Middle frontal gyrus (tissue), 1 donor: ENCODE data around the gene CKMT1A.
"Not testable (repeated sequence)": the region's sequence is repeated elsewhere in the genome, so short reads cannot be mapped to it uniquely, and the experiment has no call there.

Experiments used
- DNase-seq: peaks from one replicate; pipeline ENCODE4 v3.0.0-alpha.2; 2015; ENCODE audit warnings: low spot score; ENCODE audit errors: extremely low spot score

Gene CKMT1A

GRCh38 chr15:43693148-43694022 is at the start of gene CKMT1A:
TSS of gene CKMT1A (plus strand) at chr15:43693859. CDS start at chr15:43694051, 192 bp downstream.
- not testable (repeated sequence) for DNase-seq

GRCh38 chr15:43648649-43649429 is 44.8 kb upstream of the CKMT1A start, which contains the start of gene CATSPER2:
TSS of gene CATSPER2 (minus strand) at chr15:43648844. CDS start at chr15:43648061, 783 bp downstream.
- DNase-seq: no peak

- not testable (repeated sequence) for DNase-seq
Measured at GRCh38 chr15:43649430-43649926, 44.2 kb upstream of the CKMT1A start.

- DNase-seq: not testable (repeated sequence)
Measured at GRCh38 chr15:43659727-43660126, 33.9 kb upstream of the CKMT1A start.

GRCh38 chr15:43662293-43662692 is 31.4 kb upstream of the CKMT1A start:
- DNase-seq: not testable (repeated sequence)

- DNase-seq: not testable (repeated sequence)
Measured at GRCh38 chr15:43663333-43663732, 30.3 kb upstream of the CKMT1A start.

- not testable (repeated sequence) for DNase-seq
Measured at GRCh38 chr15:43666177-43666576, 27.5 kb upstream of the CKMT1A start.

GRCh38 chr15:43674175-43674574 is 19.5 kb upstream of the CKMT1A start:
- DNase-seq: not testable (repeated sequence)

- DNase-seq: not testable (repeated sequence)
Measured at GRCh38 chr15:43689604-43690301, 3.9 kb upstream of the CKMT1A start.

GRCh38 chr15:43692679-43693078 is 980 bp upstream of the CKMT1A start:
- DNase-seq: not testable (repeated sequence)

GRCh38 chr15:43702174-43702573 is 8.5 kb downstream of the CKMT1A start:
- DNase-seq: no peak

GRCh38 chr15:43702701-43703424 is 9.2 kb downstream of the CKMT1A start:
- no peak for DNase-seq

- not testable (repeated sequence) for DNase-seq
Measured at GRCh38 chr15:43710431-43711131, 16.9 kb downstream of the CKMT1A start.

GRCh38 chr15:43723151-43723550 is 29.5 kb downstream of the CKMT1A start:
- DNase-seq: no peak

- not testable (repeated sequence) for DNase-seq
Measured at GRCh38 chr15:43726306-43726705, 32.6 kb downstream of the CKMT1A start.

GRCh38 chr15:43728053-43728725 is 34.5 kb downstream of the CKMT1A start:
- DNase-seq: not testable (repeated sequence)

GRCh38 chr15:43735416-43735815 is 41.8 kb downstream of the CKMT1A start:
- no peak for DNase-seq

GRCh38 chr15:43746245-43746902 is 52.7 kb downstream of the CKMT1A start, which contains the start of gene PDIA3:
TSS of gene PDIA3 (plus strand) at chr15:43746438. CDS start at chr15:43746540, 102 bp downstream.
- DNase-seq: peak; percentile 88

GRCh38 chr15:43746903-43747309 is 53.2 kb downstream of the CKMT1A start:
- not testable (repeated sequence) for DNase-seq
